IMR-90 (cell line): Measurements from ENCODE around the gene BRAT1. TPM values are rescaled to one million over a fixed set of nuclear protein-coding genes. Genes with fewer than 3 reads are reported as not detected.

Experiments
- ATAC-seq: fragments of 200-7000 bp; cut with Tn5 transposase; 2 replicates; pipeline ENCODE4 v1.9.1; 2020; ENCODE audit warnings: low read depth, mild to moderate bottlenecking, moderate library complexity
- BruUV-seq: library from RNA; stranded (reverse); fragments of 400-500 nt; replicated peaks from 2 replicates; lab custom pipeline; 2021; lab: Mats Ljungman, UMichigan
- CTCF ChIA-PET: fragments of 300-600 bp; formaldehyde crosslinking; extraction: SDS; loops from one replicate; lab custom pipeline; 2021; ENCODE audit warnings: antibody characterized with exemption; lab: Yijun Ruan, JAX
- POLR2A ChIA-PET: fragments of 300-600 bp; sonication (Branson Sonifier 250); formaldehyde crosslinking; loops from one replicate; lab custom pipeline; 2022; ENCODE audit warnings: antibody characterized with exemption; ENCODE audit not compliant: unreplicated experiment; lab: Charles Lee
- DNase-seq: peaks from one replicate; pipeline ENCODE4 v3.0.0; 2013
- H2AFZ ChIP-seq: replicated peaks from 2 replicates; pipeline ENCODE3; 2013; ENCODE audit warnings: low read length, mild to moderate bottlenecking; ENCODE audit not compliant: poor library complexity
- H2AK5ac ChIP-seq: 2 replicates; pipeline ENCODE4 v1.6.1; 2013; ENCODE audit warnings: low read depth, low read length, inconsistent platforms
- H2AK9ac ChIP-seq: replicated peaks from 2 replicates; pipeline ENCODE3; 2013; ENCODE audit warnings: mild to moderate bottlenecking, low read depth, low read length, moderate library complexity; ENCODE audit not compliant: poor library complexity
- H2BK120ac ChIP-seq: 2 replicates; pipeline ENCODE4 v1.6.1; 2013; ENCODE audit warnings: low read depth, low read length, inconsistent platforms
- H2BK15ac ChIP-seq: 3 replicates; pipeline ENCODE4 v1.6.1; 2013; ENCODE audit warnings: low read depth, low read length, inconsistent platforms
- H2BK20ac ChIP-seq: 2 replicates; pipeline ENCODE4 v1.6.1; 2013; ENCODE audit warnings: low read depth, mild to moderate bottlenecking, inconsistent platforms, low read length, moderate library complexity
- H2BK5ac ChIP-seq: 2 replicates; pipeline ENCODE4 v1.6.1; 2013; ENCODE audit warnings: mild to moderate bottlenecking, low read depth, low read length, inconsistent platforms; ENCODE audit not compliant: poor library complexity, severe bottlenecking
- H3K14ac ChIP-seq: replicated peaks from 2 replicates; pipeline ENCODE4 v1.6.1; 2013; ENCODE audit warnings: low read depth, low read length, inconsistent platforms
- H3K18ac ChIP-seq: 2 replicates; pipeline ENCODE4 v1.6.1; 2013; ENCODE audit warnings: low read depth, low read length, control low read depth
- H3K23ac ChIP-seq: 2 replicates; pipeline ENCODE4 v1.6.1; 2013; ENCODE audit warnings: low read depth, low read length, inconsistent platforms
- H3K27ac ChIP-seq: 2 replicates; pipeline ENCODE4 v1.5.1; 2013; ENCODE audit warnings: mild to moderate bottlenecking, control low read depth, low read length; ENCODE audit not compliant: insufficient read depth
- H3K27me3 ChIP-seq: 2 replicates; pipeline ENCODE4 v1.6.1; 2013; ENCODE audit warnings: low read length; ENCODE audit not compliant: control insufficient read depth, insufficient read depth
- H3K36me3 ChIP-seq: 2 replicates; pipeline ENCODE4 v1.6.1; 2013; ENCODE audit warnings: low read length, mixed read lengths; ENCODE audit not compliant: control insufficient read depth, insufficient read depth
- H3K4ac ChIP-seq: 2 replicates; pipeline ENCODE4 v1.6.1; 2013; ENCODE audit warnings: low read depth, low read length, inconsistent platforms
- H3K4me1 ChIP-seq: 2 replicates; pipeline ENCODE4 v1.6.1; 2013; ENCODE audit warnings: low read length, mixed read lengths; ENCODE audit not compliant: control insufficient read depth, insufficient read depth
- H3K4me2 ChIP-seq: 2 replicates; pipeline ENCODE4 v1.6.1; 2013; ENCODE audit warnings: low read depth, mild to moderate bottlenecking, control low read depth, low read length, moderate library complexity
- H3K4me3 ChIP-seq: 2 replicates; pipeline ENCODE4 v1.5.1; 2013; ENCODE audit warnings: low read depth, mild to moderate bottlenecking, control low read depth, low read length, moderate library complexity; ENCODE audit not compliant: insufficient read depth
- H3K56ac ChIP-seq: 2 replicates; pipeline ENCODE4 v1.6.1; 2013; ENCODE audit warnings: low read length, inconsistent platforms; ENCODE audit not compliant: insufficient read depth; ENCODE audit errors: extremely low read depth
- H3K79me1 ChIP-seq, 2 experiments: 2 replicates each; pipeline ENCODE4 v1.6.1; 2013; ENCODE audit warnings: low read length in 2 of 2, inconsistent platforms in 1 of 2, low read depth in 1 of 2
- H3K9ac ChIP-seq: 2 replicates; pipeline ENCODE4 v1.6.1; 2013; ENCODE audit warnings: low read depth, low read length, control low read depth
- H3K9me1 ChIP-seq: 2 replicates; pipeline ENCODE4 v1.6.1; 2013; ENCODE audit warnings: low read length, inconsistent platforms; ENCODE audit not compliant: insufficient read depth
- H3K9me3 ChIP-seq: 2 replicates; pipeline ENCODE4 v1.6.1; 2013; ENCODE audit warnings: low read length; ENCODE audit not compliant: control insufficient read depth, insufficient read depth
- H4K20me1 ChIP-seq: 2 replicates; pipeline ENCODE4 v1.6.1; 2013; ENCODE audit warnings: low read length, inconsistent platforms; ENCODE audit not compliant: insufficient read depth
- H4K5ac ChIP-seq: 2 replicates; pipeline ENCODE4 v1.6.1; 2013; ENCODE audit warnings: mild to moderate bottlenecking, low read depth, low read length, control low read depth
- H4K8ac ChIP-seq, 2 experiments: 2 replicates each; pipeline ENCODE4 v1.6.1; 2013; ENCODE audit warnings: low read depth in 2 of 2, low read length in 2 of 2, control low read depth in 1 of 2, inconsistent platforms in 1 of 2
- H4K91ac ChIP-seq: 2 replicates; pipeline ENCODE4 v1.6.1; 2013; ENCODE audit warnings: low read depth, low read length, inconsistent platforms; ENCODE audit not compliant: insufficient read depth
- BHLHE40 ChIP-seq: fragments of 150-350 bp; IDR thresholded peaks from 2 replicates; pipeline ENCODE4 v1.6.1; 2016; ENCODE audit warnings: mild to moderate bottlenecking, low read depth, low read length
- CEBPB ChIP-seq: IDR thresholded peaks from 2 replicates; pipeline ENCODE4 v1.6.1; 2012; ENCODE audit warnings: low read depth, low read length, improper control_type of control experiment
- CHD1 ChIP-seq: IDR thresholded peaks from 2 replicates; pipeline ENCODE4 v1.6.1; 2012; ENCODE audit warnings: low read depth, low read length, improper control_type of control experiment
- FOS ChIP-seq: fragments of 150-350 bp; IDR thresholded peaks from 2 replicates; pipeline ENCODE4 v1.6.1; 2016; ENCODE audit warnings: low read depth, low read length
- MAZ ChIP-seq: IDR thresholded peaks from 2 replicates; pipeline ENCODE4 v1.6.1; 2012; ENCODE audit warnings: low read depth, mild to moderate bottlenecking, low read length, improper control_type of control experiment, moderate library complexity, borderline replicate concordance
- MXI1 ChIP-seq: IDR thresholded peaks from 2 replicates; pipeline ENCODE4 v1.6.1; 2012; ENCODE audit warnings: low read depth, mild to moderate bottlenecking, low read length, moderate library complexity, borderline replicate concordance
- NFE2L2 ChIP-seq: fragments of 150-350 bp; IDR thresholded peaks from 2 replicates; pipeline ENCODE4 v1.6.1; 2016; ENCODE audit warnings: low read depth, mild to moderate bottlenecking, low read length
- POLR2A ChIP-seq: IDR thresholded peaks from 2 replicates; pipeline ENCODE4 v1.6.1; 2012; ENCODE audit warnings: mild to moderate bottlenecking, low read depth, low read length
- RAD21 ChIP-seq: IDR thresholded peaks from 2 replicates; pipeline ENCODE4 v1.6.1; 2012; ENCODE audit warnings: low read length, improper control_type of control experiment
- RCOR1 ChIP-seq: IDR thresholded peaks from 2 replicates; pipeline ENCODE4 v1.6.1; 2012; ENCODE audit warnings: mild to moderate bottlenecking, low read length, improper control_type of control experiment; ENCODE audit not compliant: insufficient replicate concordance
- RFX5 ChIP-seq: IDR thresholded peaks from 2 replicates; pipeline ENCODE4 v1.8.0; 2012; ENCODE audit warnings: low read depth, mild to moderate bottlenecking, low read length, moderate library complexity
- SMC3 ChIP-seq: fragments of 150-350 bp; IDR thresholded peaks from 2 replicates; pipeline ENCODE4 v1.6.1; 2016; ENCODE audit warnings: low read depth, mild to moderate bottlenecking, antibody characterized with exemption, low read length, moderate library complexity
- WGBS, 2 experiments: methylation state at CpG; one replicate each; pipeline versions ENCODE4 v1.1.5 to v1.1.7; 2013; ENCODE audit warnings: missing lambda C conversion rate in 2 of 2; ENCODE audit not compliant: insufficient read length in 1 of 2; ENCODE audit errors: extremely low coverage in 2 of 2; 5-methylcytosine and 5-hydroxymethylcytosine counted together
- dilution Hi-C: fragments of 300-500 bp; cut with HindIII; formaldehyde crosslinking; loops from one replicate; pipeline ENCODE4 v1.14.3; 2018; ENCODE audit warnings: low sequenced_read_pairs; ENCODE audit not compliant: unreplicated experiment
- in situ Hi-C: fragments of 300-500 bp; cut with MboI; formaldehyde crosslinking; loops from 3 replicates; pipeline ENCODE4 v1.14.3; 2019; ENCODE audit warnings: low sequenced_read_pairs, inconsistent platforms, mixed read lengths
- intact Hi-C: fragments of 100-400 bp; cut with micrococcal nuclease; formaldehyde crosslinking; loops from 2 replicates; pipeline ENCODE4 v1.10.0; 2022
- polyA plus RNA-seq, 3 experiments: library from polyadenylated mRNA; depleted of rRNA; stranded (reverse); fragments of >200 nt; gene quantifications; 2 replicates each; pipeline ENCODE4 v1.2.3, GENCODE V29; 2012; ENCODE audit warnings: low replicate concordance in 1 of 3
- total RNA-seq: library from RNA; depleted of rRNA; stranded (reverse); fragments of >200 nt; gene quantifications from 2 replicates; pipeline ENCODE4 v1.2.3, GENCODE V29; 2012
- TF ChIP-seq, protein P1 (sequence below): conservative IDR thresholded peaks from 2 replicates; pipeline ENCODE4 v1.5.1; 2012; ENCODE audit warnings: mild to moderate bottlenecking, low read depth, low read length, improper control_type of control experiment
- TF ChIP-seq, protein P2 (sequence below): fragments of 150-350 bp; IDR thresholded peaks from 2 replicates; pipeline ENCODE4 v1.6.1; 2017; ENCODE audit warnings: mild to moderate bottlenecking, antibody characterized with exemption, low read length, low read depth
- TF ChIP-seq, protein P3 (sequence below): fragments of 150-350 bp; IDR thresholded peaks from 2 replicates; pipeline ENCODE4 v1.6.1; 2016; ENCODE audit warnings: low read depth, mild to moderate bottlenecking, low read length, moderate library complexity, borderline replicate concordance

BRAT1 gene
- total and polyA plus RNA-seq, 2 of the 4 experiments (the other 2 are of a cell fraction), result 6.8 to 21.9 TPM

DNA sequence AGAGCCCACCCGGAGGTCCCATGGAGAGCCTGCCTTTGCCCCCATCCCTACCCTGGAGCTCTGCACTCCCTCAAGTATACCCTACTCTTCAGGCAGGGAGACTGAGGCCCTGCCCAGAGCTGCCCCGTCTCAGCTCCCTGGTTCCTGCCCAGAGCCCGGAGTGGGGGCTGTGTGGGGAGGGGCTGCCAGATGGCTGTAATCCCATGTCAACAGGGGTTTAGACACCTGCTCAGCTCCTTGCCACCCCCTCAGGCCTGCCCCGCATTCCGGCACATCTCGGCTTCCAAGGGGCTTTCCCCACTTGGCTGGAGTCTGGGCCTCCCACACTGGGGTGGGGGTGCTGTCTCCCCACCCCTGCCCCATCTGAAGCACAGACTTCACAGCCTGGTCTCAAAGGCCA is 56.6 kb downstream of the BRAT1 start:
- Histone ChIP-seq H3K9me1 (no peaks in the 10 kb centered on the region), H4K8ac (no peak overlapping the region), H2BK15ac (no peak overlapping the region), H2BK20ac (no peak overlapping the region), H3K23ac (no peak overlapping the region), H2AFZ (no peak overlapping the region), H3K14ac (no peak overlapping the region), H4K5ac (no peak overlapping the region), H3K27me3 (peaks cover 6% of the 10 kb centered on the region; the same call in 1 of the 2 replicates), H4K91ac (no peak overlapping the region), H2BK120ac (no peak overlapping the region), H3K4me2 (no peak overlapping the region), H2BK5ac (no peak overlapping the region), H3K4ac (no peak overlapping the region), H3K4me3 (no peak overlapping the region), H3K27ac (no peak overlapping the region), H3K56ac (no peak overlapping the region), H4K20me1 (no peaks in the 10 kb centered on the region), H3K79me1 (no peaks in the 10 kb centered on the region), H3K36me3 (no peaks in the 10 kb centered on the region), H3K9me3 (no peaks in the 10 kb centered on the region), H3K18ac (no peak overlapping the region; the same call in 1 of the 2 replicates), H3K4me1 (peaks cover 4% of the 10 kb centered on the region), H2AK9ac (no peak overlapping the region), H2AK5ac (0 out of 2 replicates have a peak overlapping the region, but pooled peaks have one; percentile 50), H3K9ac (no peak overlapping the region)
- no CpG with 5 or more reads among the region's 6 CpGs for WGBS, 2 experiments
- CTCF ChIA-PET, result interaction anchor here (0.8 kb wide), 1 partner anchor 29 kb away, joined by 3 read pairs; no protein-coding TSS in a partner anchor
- intact Hi-C loops, result loop anchor here (2.0 kb wide), 1 partner anchor 18 kb away; no protein-coding TSS in a partner anchor
- dilution Hi-C loops, result no loop called here
- DNase-seq, result no peak
- TF ChIP-seq POLR2A (no peak), SMC3 (no peak), NFE2L2 (no peak), BHLHE40 (no peak), MXI1 (no peak), CHD1 (no peak), CEBPB (no peak), FOS (no peak), RFX5 (no peak), MAZ (no peak), RAD21 (no peak), RCOR1 (no peak)
- TF ChIP-seq, protein P1, sequence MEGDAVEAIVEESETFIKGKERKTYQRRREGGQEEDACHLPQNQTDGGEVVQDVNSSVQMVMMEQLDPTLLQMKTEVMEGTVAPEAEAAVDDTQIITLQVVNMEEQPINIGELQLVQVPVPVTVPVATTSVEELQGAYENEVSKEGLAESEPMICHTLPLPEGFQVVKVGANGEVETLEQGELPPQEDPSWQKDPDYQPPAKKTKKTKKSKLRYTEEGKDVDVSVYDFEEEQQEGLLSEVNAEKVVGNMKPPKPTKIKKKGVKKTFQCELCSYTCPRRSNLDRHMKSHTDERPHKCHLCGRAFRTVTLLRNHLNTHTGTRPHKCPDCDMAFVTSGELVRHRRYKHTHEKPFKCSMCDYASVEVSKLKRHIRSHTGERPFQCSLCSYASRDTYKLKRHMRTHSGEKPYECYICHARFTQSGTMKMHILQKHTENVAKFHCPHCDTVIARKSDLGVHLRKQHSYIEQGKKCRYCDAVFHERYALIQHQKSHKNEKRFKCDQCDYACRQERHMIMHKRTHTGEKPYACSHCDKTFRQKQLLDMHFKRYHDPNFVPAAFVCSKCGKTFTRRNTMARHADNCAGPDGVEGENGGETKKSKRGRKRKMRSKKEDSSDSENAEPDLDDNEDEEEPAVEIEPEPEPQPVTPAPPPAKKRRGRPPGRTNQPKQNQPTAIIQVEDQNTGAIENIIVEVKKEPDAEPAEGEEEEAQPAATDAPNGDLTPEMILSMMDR, result no peak
- TF ChIP-seq, protein P2, sequence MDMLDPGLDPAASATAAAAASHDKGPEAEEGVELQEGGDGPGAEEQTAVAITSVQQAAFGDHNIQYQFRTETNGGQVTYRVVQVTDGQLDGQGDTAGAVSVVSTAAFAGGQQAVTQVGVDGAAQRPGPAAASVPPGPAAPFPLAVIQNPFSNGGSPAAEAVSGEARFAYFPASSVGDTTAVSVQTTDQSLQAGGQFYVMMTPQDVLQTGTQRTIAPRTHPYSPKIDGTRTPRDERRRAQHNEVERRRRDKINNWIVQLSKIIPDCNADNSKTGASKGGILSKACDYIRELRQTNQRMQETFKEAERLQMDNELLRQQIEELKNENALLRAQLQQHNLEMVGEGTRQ, result no peak
- TF ChIP-seq, protein P3, sequence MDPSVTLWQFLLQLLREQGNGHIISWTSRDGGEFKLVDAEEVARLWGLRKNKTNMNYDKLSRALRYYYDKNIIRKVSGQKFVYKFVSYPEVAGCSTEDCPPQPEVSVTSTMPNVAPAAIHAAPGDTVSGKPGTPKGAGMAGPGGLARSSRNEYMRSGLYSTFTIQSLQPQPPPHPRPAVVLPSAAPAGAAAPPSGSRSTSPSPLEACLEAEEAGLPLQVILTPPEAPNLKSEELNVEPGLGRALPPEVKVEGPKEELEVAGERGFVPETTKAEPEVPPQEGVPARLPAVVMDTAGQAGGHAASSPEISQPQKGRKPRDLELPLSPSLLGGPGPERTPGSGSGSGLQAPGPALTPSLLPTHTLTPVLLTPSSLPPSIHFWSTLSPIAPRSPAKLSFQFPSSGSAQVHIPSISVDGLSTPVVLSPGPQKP, result no peak
- no peak for ATAC-seq
- in situ Hi-C loops, result no loop called here
- POLR2A ChIA-PET, result interaction anchor here (0.5 kb wide), 1 partner anchor 53 kb away, joined by 3 read pairs; no protein-coding TSS in a partner anchor
- BruUV-seq, result no TSS peak
